Measurements from ENCODE around the gene CCDC148.

- TF ChIP-seq POLR2A (IDR thresholded peaks at IDR 0.05; ENCODE audit: low read depth, low read length) (no peak), POLR2AphosphoS5 (IDR thresholded peaks at IDR 0.05; ENCODE audit: low read depth, low read length) (no peak), TAF1 (IDR thresholded peaks at IDR 0.05; ENCODE audit: low read depth, low read length) (no peak), SPI1 (IDR thresholded peaks at IDR 0.05; ENCODE audit: low read depth, low read length) (no peak), POU2F2 (IDR thresholded peaks at IDR 0.05; ENCODE audit: low read depth, low read length) (no peak), PAX5 (IDR thresholded peaks at IDR 0.05; ENCODE audit: insufficient read depth, low read length, severe bottlenecking) (no peak)
Observed at GRCh38 chr2:158255257-158255656, 201.3 kb downstream of the CCDC148 start.
